ELF-1 (cell line): ENCODE results near the gene PAQR3.
"Not testable (repeated sequence)": the region's sequence is repeated elsewhere in the genome, so short reads cannot be mapped to it uniquely, and the experiment has no call there.

ENCODE experiments used
- DNase-seq: peaks from one replicate; pipeline ENCODE4 v3.0.0-alpha.2; 2016; ENCODE audit warnings: low read depth, low spot score

Gene PAQR3

DNA sequence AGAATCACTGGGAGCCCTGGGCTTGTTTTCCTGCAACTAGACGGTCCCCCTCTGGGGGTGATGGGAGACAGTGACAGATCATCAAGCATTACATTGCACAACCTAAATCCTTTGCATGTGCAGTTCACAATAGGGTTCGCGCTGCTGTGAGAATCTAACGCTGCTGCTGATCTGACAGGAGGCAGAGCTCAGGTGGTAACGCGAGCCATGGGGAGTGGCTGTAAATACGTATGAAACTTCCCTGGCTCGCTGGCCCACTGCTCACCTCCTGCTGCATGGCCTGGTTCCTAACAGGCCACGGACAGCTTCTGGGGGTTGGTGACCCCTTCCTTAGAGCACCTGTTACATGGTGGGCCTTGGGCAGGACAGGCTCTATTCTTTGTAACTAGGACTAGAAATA, 10.4 kb downstream of the PAQR3 start:
- DNase-seq = peak; percentile 9

DNA sequence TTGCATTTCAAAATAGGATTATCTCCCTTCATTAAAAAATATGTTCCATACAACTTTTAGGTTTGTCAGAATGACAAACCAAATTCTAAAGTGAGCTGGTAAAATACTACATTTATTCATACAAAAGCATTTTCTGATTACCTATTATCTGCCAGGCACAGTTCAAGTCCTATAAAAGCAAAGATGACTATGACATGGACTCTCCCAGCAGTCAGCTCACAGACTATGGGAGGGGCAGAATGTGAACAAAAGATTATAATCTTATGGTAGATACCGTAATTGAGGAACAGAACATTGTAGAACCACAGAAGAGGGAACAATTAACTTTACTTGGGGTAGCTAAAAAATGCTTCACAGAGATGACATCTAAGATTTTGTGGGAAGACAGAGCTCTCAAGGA, 12.4 kb downstream of the PAQR3 start:
- no peak for DNase-seq

DNA sequence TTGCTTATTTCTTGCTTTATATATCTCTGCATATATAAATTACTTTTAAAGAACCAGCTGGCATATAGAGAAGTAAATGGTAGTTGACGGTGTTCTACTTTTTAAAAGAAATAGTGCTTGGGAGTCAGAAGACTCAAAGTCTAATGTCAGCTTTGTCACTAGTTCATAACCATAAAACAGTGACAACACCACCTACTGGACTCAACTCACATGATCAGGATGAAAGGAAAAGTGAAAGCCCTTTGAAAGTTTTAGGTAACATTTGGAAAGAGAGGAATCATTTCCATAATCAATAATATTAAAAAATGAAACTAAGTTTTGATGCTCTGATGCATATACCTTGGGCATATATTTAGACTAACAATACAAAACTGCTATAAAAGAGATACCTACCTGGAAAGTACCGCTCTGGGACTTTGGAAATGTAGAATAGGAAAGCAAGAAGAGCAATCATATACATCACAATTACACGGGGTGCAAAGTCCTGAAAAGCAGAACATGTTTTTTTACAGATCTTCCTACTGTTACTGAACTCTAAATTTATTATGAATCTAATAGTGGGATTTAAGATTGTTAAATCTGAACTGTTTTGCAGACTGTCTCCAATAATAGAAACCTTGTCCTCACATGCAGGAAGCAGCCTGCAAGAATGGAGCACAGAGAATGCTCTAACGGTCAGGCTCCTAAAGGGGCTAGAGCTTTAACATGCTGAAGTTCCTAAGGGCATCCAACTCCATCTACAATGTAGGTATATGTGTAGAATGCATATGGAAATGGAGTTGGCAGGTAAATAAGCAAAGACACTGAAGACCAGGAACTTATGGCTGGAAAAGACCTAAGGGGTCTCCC, 15.6 kb downstream of the PAQR3 start:
- no peak for DNase-seq

DNA sequence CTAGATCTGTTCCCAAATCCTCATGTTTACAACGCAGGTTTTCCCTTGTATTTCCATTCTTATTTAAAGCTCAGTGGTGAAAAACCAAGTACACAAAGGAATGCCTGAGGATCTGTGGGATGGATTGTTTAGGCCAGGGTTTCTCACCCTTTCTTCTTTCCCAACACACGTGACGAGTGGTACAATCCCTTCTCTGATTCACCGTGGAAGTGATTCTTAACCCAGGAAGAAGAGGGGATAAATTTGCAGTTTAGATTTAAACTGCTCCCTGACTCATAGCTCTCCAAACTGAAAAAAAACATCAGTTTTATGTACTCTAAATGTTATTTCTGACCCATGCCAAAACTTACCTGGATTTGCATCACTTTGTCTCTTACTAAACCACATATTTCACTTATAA, 17.0 kb downstream of the PAQR3 start:
- DNase-seq = peak; percentile 19

DNA sequence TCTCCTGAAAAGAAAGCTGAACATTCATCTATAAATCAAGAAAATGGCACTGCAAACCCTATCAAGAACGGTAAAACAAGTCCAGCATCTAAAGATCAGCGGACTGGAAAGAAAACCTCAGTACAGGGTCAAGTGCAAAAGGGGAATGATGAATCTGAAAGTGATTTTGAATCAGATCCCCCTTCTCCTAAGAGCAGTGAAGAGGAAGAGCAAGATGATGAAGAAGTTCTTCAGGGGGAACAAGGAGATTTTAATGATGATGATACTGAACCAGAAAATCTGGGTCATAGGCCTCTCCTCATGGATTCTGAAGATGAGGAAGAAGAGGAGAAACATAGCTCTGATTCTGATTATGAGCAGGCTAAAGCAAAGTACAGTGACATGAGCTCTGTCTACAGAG, 28.6 kb downstream of the PAQR3 start:
- no peak for DNase-seq

DNA sequence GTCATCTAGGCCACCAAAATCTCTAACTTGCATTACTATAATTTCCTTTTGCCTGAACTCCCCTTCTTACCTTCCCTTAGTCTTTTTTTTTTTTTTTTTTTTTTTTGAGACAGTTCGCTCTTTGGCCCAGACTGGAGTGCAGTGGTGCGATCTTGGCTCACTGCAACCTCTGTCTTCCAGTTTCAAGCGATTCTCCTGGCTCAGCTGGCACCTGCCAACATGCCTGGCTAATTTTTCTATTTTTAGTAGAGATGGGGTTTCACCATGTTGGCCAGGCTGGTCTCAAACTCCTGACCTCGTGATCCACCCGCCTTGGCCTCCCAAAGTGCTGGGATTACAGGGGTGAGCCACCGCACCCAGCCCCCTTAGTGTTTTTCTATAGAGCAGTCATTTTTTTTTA, 30.3 kb downstream of the PAQR3 start:
- DNase-seq = not testable (repeated sequence)

- DNase-seq = no peak
These were observed 31.6 kb downstream of the PAQR3 start for GRCh38 chr4:78907638-78908037.

DNA sequence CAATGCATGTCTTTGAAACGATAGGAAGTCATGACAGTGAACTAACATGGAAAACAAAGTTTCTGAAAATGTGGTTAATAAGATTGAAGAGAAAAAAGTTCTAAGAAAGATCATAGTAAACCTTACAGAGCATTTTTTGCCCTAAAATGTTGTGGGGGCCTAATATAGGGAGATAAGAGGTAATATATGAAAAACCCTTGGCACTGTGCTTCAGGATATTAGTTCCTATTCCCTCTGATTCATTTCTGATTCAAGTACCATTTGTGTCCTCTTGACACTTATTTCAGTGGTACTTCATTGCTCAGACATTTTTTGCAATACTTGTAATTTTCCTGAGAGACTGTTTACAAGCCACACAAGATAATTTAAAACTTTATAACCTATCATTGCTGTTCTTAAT, 35.1 kb downstream of the PAQR3 start:
- no peak for DNase-seq

- no peak for DNase-seq
These were observed 36.9 kb downstream of the PAQR3 start for GRCh38 chr4:78902298-78902697.

DNA sequence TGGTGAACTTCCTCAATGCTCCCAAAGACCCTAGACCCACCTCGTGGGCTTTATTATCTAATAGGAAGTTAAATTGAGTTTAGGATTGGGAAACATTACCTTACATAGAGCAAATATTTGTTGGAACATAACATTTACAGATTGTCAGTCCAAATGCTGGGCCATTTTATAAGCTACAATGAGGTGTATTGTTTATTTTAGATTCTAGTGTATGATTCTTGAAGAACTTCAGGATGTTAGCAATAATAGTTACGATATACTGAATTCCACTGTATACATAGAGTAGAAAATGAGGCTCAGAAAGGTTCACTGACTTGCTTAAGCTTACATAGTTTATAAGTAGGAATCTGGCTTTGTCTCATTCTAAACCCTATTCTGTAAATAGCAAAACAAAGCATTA, 37.4 kb downstream of the PAQR3 start:
- no peak for DNase-seq

GRCh38 chr4:78899302-78899701, 39.9 kb downstream of the PAQR3 start:
- no peak for DNase-seq

- no peak for DNase-seq
These were observed 49.3 kb downstream of the PAQR3 start for GRCh38 chr4:78889955-78890354.

GRCh38 chr4:78885598-78885997, 53.6 kb downstream of the PAQR3 start:
- no peak for DNase-seq

DNA sequence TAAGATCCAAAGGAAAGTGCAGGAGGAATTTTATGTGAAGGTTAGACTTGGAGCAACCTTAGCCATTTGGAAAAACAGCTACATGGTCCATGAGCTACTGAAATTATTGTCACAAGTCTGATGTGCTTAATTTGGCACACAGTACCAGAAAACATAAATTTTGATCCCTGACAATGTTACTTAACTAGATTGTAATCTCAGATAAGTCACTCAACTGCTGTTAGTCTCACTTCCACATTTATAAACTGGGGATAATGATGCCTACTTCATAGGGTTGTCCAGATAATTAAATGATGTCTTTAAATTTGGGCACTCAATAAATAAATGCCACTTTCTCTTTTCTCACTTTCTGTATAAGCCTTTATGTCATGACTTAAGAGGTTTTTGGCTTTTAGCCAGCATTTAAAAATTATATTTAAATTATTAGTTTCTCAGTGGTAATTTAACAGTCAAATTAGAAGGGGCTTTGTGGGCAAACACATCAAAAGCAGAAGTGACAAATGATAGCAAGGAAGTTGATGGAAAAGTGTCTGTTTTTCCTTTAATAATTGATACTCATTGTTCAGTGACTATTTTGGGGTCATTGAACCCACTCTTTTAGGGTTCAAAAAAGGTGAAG, 58.3 kb downstream of the PAQR3 start:
- no peak for DNase-seq

DNA sequence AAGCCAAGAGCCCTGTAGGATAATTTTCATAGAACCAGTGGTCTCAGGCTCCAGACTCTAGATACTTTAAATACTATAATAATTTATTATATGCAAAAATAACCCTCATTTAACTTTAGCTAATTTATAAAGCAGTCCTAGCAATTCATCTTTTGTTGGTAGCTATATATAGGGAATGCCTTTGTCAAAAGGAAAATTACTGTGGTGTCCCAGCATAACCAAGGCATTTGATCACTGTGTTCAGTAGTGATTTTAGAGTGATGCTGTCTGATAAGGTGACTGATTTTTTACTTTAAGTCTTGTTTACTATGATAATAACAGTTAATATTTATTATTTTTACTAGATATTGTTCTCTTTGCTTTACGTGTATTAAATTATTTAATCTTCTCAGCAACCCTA, 61.2 kb downstream of the PAQR3 start:
- DNase-seq = no peak

- DNase-seq = no peak
These were observed 62.5 kb downstream of the PAQR3 start for GRCh38 chr4:78876568-78877320.

DNA sequence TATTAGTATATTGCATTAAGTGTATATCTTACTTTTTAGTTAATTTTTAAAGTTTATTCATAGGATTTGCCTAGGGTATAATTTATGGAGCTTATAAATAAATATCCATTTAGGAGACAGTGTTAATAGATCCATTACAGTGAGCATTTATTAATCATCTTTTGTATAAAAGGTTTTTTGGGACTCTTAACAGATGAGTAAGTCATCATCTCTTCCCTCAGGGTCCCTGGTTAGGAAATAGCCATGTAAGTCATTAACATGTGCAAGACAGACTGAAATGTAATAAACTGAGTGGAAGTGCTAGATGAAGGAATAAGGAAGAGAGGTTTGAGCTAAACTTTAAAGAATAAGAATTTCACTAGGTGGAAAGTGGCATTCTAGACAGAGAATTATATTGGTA, 69.2 kb downstream of the PAQR3 start:
- no peak for DNase-seq

DNA sequence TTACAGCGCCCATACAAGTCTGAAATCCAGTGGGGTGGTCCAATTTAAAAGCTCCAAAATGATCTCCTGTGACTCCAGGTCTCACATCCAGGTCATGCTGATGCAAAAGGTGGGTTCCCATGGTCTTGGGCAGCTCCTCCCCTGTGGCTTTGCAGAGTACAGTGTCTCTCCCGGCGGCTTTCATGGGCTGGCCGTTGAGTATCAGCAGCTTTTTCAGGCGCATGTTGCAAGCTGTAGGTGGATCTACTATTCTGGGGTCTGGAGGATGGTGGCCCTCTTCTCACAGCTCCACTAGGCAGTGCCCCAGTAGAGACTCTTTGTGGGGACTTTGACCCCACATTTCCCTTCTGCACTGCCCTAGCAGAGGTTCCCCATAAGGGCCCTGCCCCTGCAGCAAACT, 70.5 kb downstream of the PAQR3 start:
- not testable (repeated sequence) for DNase-seq

DNA sequence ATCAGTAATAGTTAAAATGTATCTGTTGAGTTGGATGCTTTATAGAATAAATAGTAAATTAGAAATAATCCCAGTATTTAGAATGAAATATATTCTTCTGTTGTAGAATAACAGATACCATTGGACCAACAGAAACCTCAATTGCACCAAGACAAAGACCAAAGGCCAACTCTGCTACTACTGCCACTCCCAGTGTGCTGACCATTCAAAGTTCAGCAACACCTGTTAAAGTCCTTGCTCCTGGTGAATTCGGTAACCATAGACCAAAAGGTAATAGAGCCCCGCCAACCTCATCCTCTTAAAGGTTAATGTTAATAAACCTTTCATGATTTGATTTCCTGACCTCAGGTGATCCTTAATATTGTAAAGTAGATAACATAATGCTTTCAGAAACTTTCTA, 73.8 kb downstream of the PAQR3 start:
- DNase-seq = no peak

DNA sequence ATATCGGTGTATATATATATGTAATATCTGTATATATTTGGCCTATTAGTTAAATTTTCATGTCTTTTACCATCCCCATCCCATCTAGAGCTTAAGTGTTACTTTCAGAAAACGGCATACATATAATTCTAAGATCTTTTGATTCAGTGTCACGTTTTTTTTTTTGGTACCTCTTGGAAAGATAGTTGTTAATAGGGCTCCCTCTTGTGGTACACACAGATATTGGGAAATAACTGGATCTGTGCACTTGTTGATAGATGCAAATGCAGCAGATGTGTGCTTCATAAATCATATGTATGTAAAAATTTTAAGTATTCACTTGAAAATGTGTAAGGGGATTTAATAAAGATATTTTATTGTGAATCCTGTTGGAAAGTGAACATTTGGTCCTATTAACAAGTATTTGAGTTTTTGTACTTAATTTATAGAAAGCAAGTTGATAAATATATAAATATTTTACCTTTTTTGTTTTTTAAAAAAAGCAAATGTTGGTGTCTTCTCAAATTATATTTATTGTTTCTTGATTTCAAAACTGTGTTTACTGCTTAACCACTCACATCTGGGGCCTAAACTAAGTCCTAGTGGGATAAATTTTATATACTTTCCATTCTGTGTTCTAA, 74.7 kb downstream of the PAQR3 start:
- DNase-seq = no peak

DNA sequence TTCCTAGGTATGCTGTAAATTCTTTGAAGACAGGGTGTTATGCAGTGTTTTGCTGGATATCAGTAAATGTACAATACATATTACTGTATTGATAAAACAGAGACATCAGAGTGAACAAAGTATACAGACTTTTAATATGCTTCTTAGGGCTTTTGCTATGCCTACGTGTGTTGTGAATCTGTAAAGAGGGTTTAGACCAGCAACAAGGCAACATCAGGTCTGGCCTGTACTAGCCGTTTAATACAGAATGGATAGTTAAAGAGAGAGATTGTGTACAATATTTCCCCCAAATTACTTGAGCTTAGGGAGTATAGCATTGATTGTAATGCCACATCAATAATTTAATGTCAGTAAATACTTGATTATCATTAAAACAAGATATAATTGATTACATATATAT, 75.2 kb downstream of the PAQR3 start:
- DNase-seq = no peak

GRCh38 chr4:78863254-78863869, 75.9 kb downstream of the PAQR3 start:
- no peak for DNase-seq
